HL-60 (cell line): ENCODE data around the gene ODR4.
"Not testable (repeated sequence)": the region's sequence is repeated elsewhere in the genome, so short reads cannot be mapped to it uniquely, and the experiment has no call there.

Source experiments
- DNase-seq, 2 experiments: peaks; one replicate each; pipeline ENCODE4 v3.0.0-alpha.2; 2010 to 2020; ENCODE audit warnings: low read depth in 1 of 2, low spot score in 1 of 2
- H3K27ac ChIP-seq: fragments of 250-450 bp; sonication (Bioruptor Pico); replicated peaks from 2 replicates; pipeline ENCODE4 v1.5.1; 2020; ENCODE audit warnings: mild to moderate bottlenecking, moderate library complexity
- H3K27me3 ChIP-seq: fragments of 250-450 bp; sonication (Bioruptor Pico); 2 replicates; pipeline ENCODE4 v1.5.1; 2021; ENCODE audit warnings: mild to moderate bottlenecking, moderate library complexity; ENCODE audit not compliant: insufficient read depth, poor library complexity, severe bottlenecking
- H3K4me3 ChIP-seq: replicated peaks from 2 replicates; pipeline ENCODE4 v1.5.1; 2011; ENCODE audit warnings: mild to moderate bottlenecking, control low read depth, low read length; ENCODE audit not compliant: insufficient read depth
- CTCF ChIP-seq: IDR thresholded peaks from one replicate; pipeline ENCODE4 v1.5.1; 2011; ENCODE audit warnings: low read length, control low read depth, inconsistent platforms; ENCODE audit not compliant: insufficient read depth
- GABPA ChIP-seq: IDR thresholded peaks from 2 replicates; pipeline ENCODE4 v1.6.1; 2012; ENCODE audit warnings: low read depth
- POLR2AphosphoS5 ChIP-seq: IDR thresholded peaks from 2 replicates; pipeline ENCODE4 v1.6.1; 2012; ENCODE audit warnings: low read depth
- REST ChIP-seq: IDR thresholded peaks from 2 replicates; pipeline ENCODE4 v1.6.1; 2012; ENCODE audit warnings: low read depth; ENCODE audit not compliant: insufficient replicate concordance
- SPI1 ChIP-seq: IDR thresholded peaks from 2 replicates; pipeline ENCODE4 v1.6.1; 2012; ENCODE audit warnings: low read depth, mild to moderate bottlenecking, borderline replicate concordance

Gene ODR4

GRCh38 chr1:186337554-186337953, 38.1 kb upstream of the ODR4 start:
- no peak overlapping the region for H3K4me3 ChIP-seq
- no peak for TF ChIP-seq GABPA
- TF ChIP-seq POLR2AphosphoS5, result no peak
- H3K27me3 ChIP-seq, result no peaks in the 10 kb centered on the region
- no peak overlapping the region for H3K27ac ChIP-seq
- DNase-seq, result no peak

GRCh38 chr1:186340772-186341171, 34.9 kb upstream of the ODR4 start:
- Histone ChIP-seq H3K27ac (no peak overlapping the region), H3K27me3 (no peaks in the 10 kb centered on the region), H3K4me3 (no peak overlapping the region)
- DNase-seq, result no peak
- TF ChIP-seq GABPA (no peak), SPI1 (no peak), REST (no peak), POLR2AphosphoS5 (no peak), CTCF (no peak)

GRCh38 chr1:186347837-186348691, 27.6 kb upstream of the ODR4 start:
- DNase-seq, result peak in 1 of 2 experiments; percentile 42
- H3K27ac ChIP-seq, H3K27me3 ChIP-seq, H3K4me3 ChIP-seq: not testable (repeated sequence)
- TF ChIP-seq SPI1 (peak; percentile 9; the same call in 1 of the 2 replicates), POLR2AphosphoS5 (0 out of 2 replicates have a peak, but pooled peaks have one; percentile 23)

- Histone ChIP-seq H3K27ac (peak overlapping the region; percentile 92), H3K27me3 (no peaks in the 10 kb centered on the region), H3K4me3 (peak overlapping the region; percentile 97)
- peak; percentile 41 for DNase-seq
- TF ChIP-seq CTCF (no peak), POLR2AphosphoS5 (no peak), SPI1 (no peak), GABPA (no peak), REST (no peak)
Measured at GRCh38 chr1:186374303-186375151, 1.1 kb upstream of the ODR4 start.
